GM04503 (cell line): ENCODE data around the gene WDFY4.

Experiments
- DNase-seq: peaks from one replicate; pipeline ENCODE4 v3.0.0-alpha.2; 2012; ENCODE audit warnings: low read depth

WDFY4 gene

GRCh38 chr10:49025347-49025983 is 340.8 kb downstream of the WDFY4 start:
- no peak for DNase-seq

- no peak for DNase-seq
Observed at GRCh38 chr10:49028639-49029038, 344.0 kb downstream of the WDFY4 start.

DNA sequence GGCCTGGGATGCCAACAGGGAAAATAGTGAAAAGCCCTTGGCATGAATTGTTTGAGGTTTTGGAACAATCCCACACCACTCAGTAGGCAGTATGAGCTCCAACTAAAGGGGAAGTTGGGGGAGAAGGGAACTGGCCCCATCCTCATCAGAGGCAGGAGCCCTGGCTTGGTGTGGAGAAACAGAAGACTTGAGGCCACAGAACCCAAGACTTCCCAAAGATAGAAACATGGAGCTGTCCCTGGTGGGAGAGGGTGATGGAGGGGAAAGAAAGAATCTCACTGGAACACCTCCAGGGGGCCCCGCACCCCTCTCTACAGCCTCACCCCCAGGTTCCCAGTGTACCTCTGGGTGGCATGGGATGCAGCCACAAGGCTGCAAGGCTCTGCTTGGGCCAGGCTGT is 345.0 kb downstream of the WDFY4 start:
- DNase-seq, result no peak
